Activated CD4-positive, alpha-beta T cell treated with anti-CD3 and anti-CD28 coated beads, Interleukin-2, amount 50 U/mL, for 24 hours (primary cell): ENCODE measurements around the gene PER3.
A peak's percentile ranks its signal among the peaks of the same experiment; 100 is the strongest.

Experiments used
- DNase-seq, 2 donors: peaks; one replicate each; pipeline ENCODE4 v3.0.0-alpha.2; 2020; ENCODE audit warnings: low read depth in 1 of 2, low spot score in 1 of 2

Gene PER3

GRCh38 chr1:7783826-7784491 lies at the start of gene PER3:
Gene PER3, plus strand, starts transcription at chr1:7784291. Its CDS starts 587 bp downstream, at chr1:7784878.
- peak; percentile 82 to 86 for DNase-seq

- DNase-seq = no peak
These were observed 46.0 kb upstream of the PER3 start for GRCh38 chr1:7738044-7738443.

DNA sequence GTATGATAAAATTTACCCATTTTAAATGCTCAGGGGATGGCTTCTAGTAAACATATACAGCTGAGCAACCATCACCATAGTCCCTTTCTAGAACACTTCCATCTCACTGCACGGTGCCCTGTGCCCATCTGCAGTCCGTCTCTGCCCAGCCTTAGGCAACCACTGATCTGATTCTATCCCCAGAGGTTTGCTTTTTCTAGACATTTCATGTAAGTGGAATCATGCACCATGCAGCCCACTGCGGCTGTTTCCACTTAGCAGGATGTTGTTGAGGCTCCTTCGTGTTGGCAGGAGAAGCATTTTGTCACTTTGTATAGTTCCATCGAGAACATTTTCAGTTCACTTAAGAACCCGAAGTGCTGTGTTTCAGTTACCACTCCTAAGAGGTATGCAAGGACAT lies 40.7 kb upstream of the PER3 start:
- no peak for DNase-seq

DNA sequence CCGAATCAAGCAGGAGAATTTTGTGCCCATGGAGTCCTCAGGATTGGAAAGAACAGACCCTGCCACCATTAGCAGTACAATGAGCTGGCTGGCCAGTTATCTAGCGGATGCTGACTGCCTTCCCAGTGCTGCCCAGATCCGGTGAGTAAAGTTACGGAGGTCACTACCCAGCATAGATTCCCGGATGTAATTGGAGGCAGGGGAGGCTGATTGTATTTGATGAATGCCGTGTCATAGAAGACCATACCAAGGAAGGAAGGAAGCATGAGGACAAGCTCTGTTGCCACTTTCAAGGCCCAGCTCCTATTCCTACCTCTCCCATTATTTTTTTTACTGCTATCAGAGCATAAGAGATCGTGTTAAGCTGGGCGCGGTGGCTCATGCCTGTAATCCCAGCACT lies 39.2 kb upstream of the PER3 start:
- DNase-seq = no peak

GRCh38 chr1:7745783-7746182 lies 38.3 kb upstream of the PER3 start:
- no peak for DNase-seq

DNA sequence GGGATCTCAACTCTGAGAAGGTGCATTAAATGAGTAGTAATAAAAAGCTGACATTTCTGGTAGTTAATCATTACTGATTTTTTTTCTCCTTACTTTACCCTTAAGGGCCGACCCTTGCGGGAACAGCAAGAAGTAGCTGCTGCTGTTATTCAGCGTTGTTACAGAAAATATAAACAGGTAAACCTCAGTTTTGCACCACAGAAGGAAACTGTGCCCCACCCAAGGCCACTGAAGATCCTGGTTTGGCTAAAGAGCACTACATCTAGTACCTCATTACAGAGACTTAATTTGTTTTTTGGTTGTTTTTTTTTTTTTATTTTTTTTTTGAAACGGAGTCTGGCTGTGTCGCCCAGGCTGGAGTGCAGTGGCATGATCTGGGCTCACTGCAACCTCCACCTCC lies 36.5 kb upstream of the PER3 start:
- DNase-seq = no peak

DNA sequence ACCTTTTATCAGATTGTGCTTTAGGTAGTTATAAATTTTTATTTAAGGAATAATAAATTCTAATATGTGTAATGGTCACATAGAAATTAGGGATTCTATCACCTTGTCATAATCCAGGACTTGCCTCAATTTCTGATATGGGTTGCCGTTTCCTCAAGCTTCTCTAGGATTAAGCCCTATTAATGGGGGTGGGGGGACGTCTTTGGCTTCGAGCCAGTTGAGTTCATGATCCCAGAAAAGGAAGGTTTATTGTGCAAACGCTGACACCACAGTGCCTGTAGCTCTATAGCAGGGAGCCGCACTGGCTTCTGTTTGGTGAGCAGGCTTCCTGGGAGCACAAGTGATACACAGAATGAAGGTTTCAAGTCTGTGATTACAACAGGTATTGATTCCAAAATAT lies 35.0 kb upstream of the PER3 start:
- DNase-seq = no peak

DNA sequence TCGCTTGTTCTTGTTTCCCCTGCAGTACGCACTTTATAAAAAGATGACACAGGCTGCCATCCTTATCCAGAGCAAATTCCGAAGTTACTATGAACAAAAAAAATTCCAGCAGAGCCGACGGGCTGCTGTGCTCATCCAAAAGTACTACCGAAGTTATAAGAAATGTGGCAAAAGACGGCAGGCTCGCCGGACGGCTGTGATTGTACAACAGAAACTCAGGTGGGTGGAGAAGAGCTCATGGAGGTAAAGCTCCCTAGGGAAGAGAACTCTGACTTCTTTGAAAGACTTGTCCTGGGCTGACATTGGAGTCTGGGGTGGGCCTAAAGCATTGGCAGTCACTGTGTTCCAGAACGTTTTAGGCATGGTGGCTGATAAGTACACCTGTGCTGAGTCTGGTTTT lies 32.9 kb upstream of the PER3 start:
- DNase-seq = no peak

DNA sequence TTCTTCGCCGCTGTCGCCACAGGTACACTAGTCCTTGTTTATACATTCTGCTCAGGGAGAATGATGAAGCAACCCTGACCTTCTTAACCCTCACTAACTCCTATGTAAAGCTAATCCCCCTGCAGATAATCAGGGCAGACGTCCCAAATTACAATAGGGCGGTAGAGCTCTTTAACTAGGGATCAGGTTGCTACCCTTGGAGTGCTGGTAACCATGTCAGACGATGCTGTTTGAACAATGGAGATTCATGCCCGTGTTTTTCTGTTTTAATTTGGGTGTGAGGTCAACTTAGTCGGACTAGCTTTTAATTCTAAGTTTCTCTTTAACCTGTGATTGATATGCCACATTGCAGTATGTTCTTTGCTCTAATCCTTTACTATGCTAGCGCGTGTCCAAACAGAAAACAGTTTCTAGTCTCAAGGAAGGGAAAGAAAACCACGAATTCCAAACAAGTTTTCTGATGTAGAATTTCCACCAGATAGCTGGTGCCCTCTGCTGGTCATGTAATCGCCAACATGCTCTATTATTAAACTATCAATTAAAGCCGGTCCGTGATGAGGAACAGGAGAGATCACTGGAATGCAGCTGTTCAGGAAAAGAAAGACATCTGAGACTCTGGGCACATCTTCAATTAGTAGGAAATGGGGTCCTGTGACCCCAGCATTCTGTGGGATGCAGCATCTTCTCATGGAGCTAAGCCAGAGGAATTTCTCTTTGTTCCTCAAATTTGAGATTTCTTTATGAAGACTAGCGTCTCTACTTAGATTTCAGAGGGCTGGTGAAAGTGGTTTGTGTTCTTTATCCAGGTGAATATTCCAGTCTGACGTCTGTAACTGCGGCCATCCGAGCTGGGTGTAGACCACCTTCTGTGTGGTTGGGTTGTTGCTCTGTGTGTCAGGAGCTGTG lies 31.3 kb upstream of the PER3 start:
- DNase-seq = peak in 1 of 2 donors; percentile 33

GRCh38 chr1:7753641-7754040 lies 30.4 kb upstream of the PER3 start:
- no peak for DNase-seq

- DNase-seq = no peak
These were observed 29.9 kb upstream of the PER3 start for GRCh38 chr1:7754234-7754633.

DNA sequence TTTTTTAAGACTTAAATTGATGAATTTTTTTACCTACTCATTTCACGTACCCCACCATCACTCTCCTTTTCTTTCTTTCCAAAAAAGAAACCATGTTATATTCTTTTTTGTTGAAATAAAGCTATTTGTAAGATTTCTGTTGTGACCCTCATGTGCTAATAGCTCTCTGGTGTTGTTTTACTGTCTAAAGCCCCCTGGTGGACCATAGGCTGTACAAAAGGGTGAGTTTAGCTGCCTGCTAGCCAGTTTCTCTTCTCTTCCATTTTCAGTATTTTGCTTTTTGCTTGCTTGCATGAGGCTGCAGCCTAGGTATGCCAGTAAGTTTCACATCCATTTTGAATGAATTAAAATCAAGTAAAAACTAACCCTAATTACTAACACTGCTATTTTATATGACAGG lies 28.6 kb upstream of the PER3 start:
- DNase-seq = no peak

DNA sequence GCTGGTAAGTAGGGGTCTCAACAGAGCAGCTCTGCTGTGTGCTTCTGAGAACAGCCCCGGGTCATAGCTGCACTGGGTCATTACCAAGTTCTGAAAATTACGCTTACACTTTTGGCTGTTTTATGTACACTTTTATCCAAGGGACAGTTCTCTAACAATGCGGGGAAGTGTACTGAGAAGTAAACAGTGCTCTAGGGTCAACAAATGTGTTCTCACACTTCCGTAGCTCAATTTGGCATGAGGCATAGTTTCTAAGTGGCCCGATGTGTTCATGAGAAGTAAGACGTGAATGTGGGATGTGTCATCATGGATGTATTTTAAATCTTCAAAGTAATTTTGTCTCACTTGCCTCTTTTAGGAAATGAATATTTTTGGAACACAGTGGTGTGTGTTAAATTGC lies 23.8 kb upstream of the PER3 start:
- no peak for DNase-seq

- no peak for DNase-seq
These were observed 23.0 kb upstream of the PER3 start for GRCh38 chr1:7761103-7761502.

- DNase-seq = no peak
These were observed 16.9 kb upstream of the PER3 start for GRCh38 chr1:7767176-7767575.

GRCh38 chr1:7768583-7768982 lies 15.5 kb upstream of the PER3 start:
- DNase-seq = no peak

DNA sequence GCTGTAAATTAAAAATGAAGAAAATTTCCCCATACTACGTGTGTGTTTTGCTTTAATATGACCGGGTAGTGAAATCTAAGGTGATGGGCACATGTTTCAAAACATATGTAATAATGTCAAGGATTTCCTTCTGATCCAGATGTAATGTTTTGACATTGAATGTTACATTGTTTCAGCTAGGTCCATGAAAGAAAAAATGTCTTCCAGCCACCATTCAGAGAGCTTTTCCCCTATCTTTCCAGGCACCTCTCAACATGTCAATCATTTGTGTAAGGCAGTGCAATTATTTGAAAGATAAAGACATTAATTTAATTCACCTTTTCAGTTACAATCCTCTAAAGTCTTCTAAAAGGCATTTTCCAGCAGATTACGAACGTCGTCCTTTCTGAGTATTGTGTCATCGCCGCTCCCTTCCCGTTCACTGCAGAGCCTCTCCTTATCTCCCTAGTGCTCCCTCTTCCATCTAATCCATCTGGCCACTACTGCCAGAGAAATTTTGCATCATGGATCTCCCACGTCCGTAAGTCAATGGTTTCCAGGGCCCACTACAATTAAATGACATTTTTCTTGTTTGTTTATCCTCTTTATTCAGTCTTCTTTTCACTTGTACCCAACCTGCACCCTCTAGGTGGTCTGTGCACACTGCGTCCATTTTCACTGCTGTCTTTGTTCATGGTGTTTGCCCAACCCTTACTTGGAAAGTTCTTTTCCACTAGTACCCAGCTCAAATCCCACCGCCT lies 14.2 kb upstream of the PER3 start:
- DNase-seq = no peak

GRCh38 chr1:7770669-7770996 lies 13.5 kb upstream of the PER3 start:
- no peak for DNase-seq

- DNase-seq = peak; percentile 84 to 89
These were observed 12.9 kb upstream of the PER3 start, which contains the start of gene VAMP3 for GRCh38 chr1:7770997-7771822. Gene VAMP3, plus strand, starts transcription at chr1:7771296. Its CDS starts 88 bp downstream, at chr1:7771384.

DNA sequence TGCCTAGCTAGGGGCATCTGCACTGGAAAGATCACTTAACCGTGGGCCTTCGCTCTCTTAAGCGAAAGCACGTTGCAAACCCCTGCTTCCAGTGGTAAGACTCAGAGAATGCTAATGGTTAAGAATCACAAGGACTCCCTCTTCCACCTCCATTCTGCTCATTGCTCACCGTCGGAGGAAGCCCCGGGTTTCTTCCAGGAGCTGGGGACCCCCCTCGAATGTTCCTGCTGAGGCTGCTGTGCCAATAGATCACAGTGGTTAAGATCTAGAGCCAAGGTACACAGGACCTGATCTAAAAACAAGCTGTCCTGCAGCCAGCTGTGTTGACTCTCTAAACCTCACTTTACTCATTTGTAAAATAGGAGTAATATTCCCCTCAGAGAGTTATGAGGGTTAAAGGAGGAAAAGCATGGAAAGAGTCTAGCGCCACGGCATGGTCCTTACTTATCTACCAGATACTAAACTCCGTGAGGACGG lies 12.2 kb upstream of the PER3 start:
- no peak for DNase-seq

GRCh38 chr1:7777591-7777990 lies 6.5 kb upstream of the PER3 start:
- no peak for DNase-seq
